H1 (cell line): ENCODE measurements around the gene DENND1A. TPM values are rescaled to one million over a fixed set of nuclear protein-coding genes. Genes with fewer than 3 reads are reported as not detected.

Experiments used
- CTCF ChIA-PET: fragments of 300-600 bp; sonication (Branson Sonifier 250); formaldehyde crosslinking; loops from one replicate; lab custom pipeline; 2021; ENCODE audit not compliant: partially characterized antibody; lab: Charles Lee
- POLR2A ChIA-PET: fragments of 300-600 bp; sonication (Branson Sonifier 250); formaldehyde crosslinking; loops from one replicate; lab custom pipeline; 2021; ENCODE audit warnings: inconsistent platforms; ENCODE audit not compliant: partially characterized antibody; lab: Charles Lee
- DNase-seq, 2 experiments: peaks; one replicate each; pipeline versions ENCODE4 v3.0.0 to v3.0.0-alpha.2; 2010 to 2022; ENCODE audit warnings: low spot score in 2 of 2, low read depth in 1 of 2, mixed read lengths in 1 of 2
- FAIRE-seq: peaks from 2 replicates; lab custom pipeline; 2011; peaks lifted over from hg19 to GRCh38; lab: Jason Lieb, UNC
- H2AFZ ChIP-seq: 2 replicates; pipeline ENCODE4 v1.8.1; 2012; ENCODE audit warnings: low read length, inconsistent platforms
- H2AK5ac ChIP-seq: 2 replicates; pipeline ENCODE4 v1.6.1; 2013; ENCODE audit warnings: low read depth, low read length
- H2BK120ac ChIP-seq: replicated peaks from 2 replicates; pipeline ENCODE3; 2013; ENCODE audit warnings: low read depth, low read length, inconsistent platforms
- H2BK12ac ChIP-seq: 2 replicates; pipeline ENCODE4 v1.6.1; 2013; ENCODE audit warnings: low read depth, low read length
- H2BK15ac ChIP-seq: 2 replicates; pipeline ENCODE4 v1.6.1; 2013; ENCODE audit warnings: low read length
- H2BK20ac ChIP-seq: 2 replicates; pipeline ENCODE4 v1.6.1; 2013; ENCODE audit warnings: low read length
- H2BK5ac ChIP-seq: 2 replicates; pipeline ENCODE4 v1.6.1; 2013; ENCODE audit warnings: low read depth, low read length
- H3K14ac ChIP-seq: 2 replicates; pipeline ENCODE4 v1.6.1; 2013; ENCODE audit warnings: inconsistent platforms; ENCODE audit not compliant: insufficient read length
- H3K18ac ChIP-seq: 2 replicates; pipeline ENCODE4 v1.6.1; 2013; ENCODE audit warnings: low read length; ENCODE audit errors: extremely low read depth
- H3K23ac ChIP-seq: 2 replicates; pipeline ENCODE4 v1.6.1; 2013; ENCODE audit warnings: inconsistent platforms; ENCODE audit not compliant: insufficient read length
- H3K23me2 ChIP-seq: 2 replicates; pipeline ENCODE4 v1.6.1; 2013; ENCODE audit warnings: low read depth, low read length
- H3K27ac ChIP-seq: 2 replicates; pipeline ENCODE4 v1.6.1; 2011; ENCODE audit warnings: low read depth, low read length, inconsistent platforms
- H3K27me3 ChIP-seq, 4 experiments: replicated peaks in 1 of 4; 1 replicate in 1 of 4; 2 replicates in 3 of 4; pipeline versions ENCODE4 v1.6.1 to v1.8.1; 2011 to 2013; ENCODE audit warnings: low read length in 3 of 4, mild to moderate bottlenecking in 3 of 4, inconsistent platforms in 2 of 4, mixed read lengths in 2 of 4, moderate library complexity in 1 of 4; ENCODE audit not compliant: control insufficient read depth in 3 of 4, insufficient read depth in 3 of 4; ENCODE audit errors: extremely low read depth in 1 of 4
- H3K36me3 ChIP-seq, 4 experiments: 2 replicates each; pipeline versions ENCODE4 v1.6.1 to v1.8.1; 2011 to 2013; ENCODE audit warnings: mild to moderate bottlenecking in 4 of 4, low read length in 3 of 4, moderate library complexity in 2 of 4, control low read depth in 1 of 4, inconsistent platforms in 1 of 4; ENCODE audit not compliant: insufficient read depth in 4 of 4, control insufficient read depth in 2 of 4
- H3K4ac ChIP-seq: replicated peaks from 2 replicates; pipeline ENCODE3; 2013; ENCODE audit warnings: low read length, low read depth, mixed read lengths, inconsistent platforms; ENCODE audit not compliant: insufficient read length
- H3K4me1 ChIP-seq, 4 experiments: replicated peaks in 1 of 4; 1 replicate in 1 of 4; 2 replicates in 3 of 4; pipeline versions ENCODE4 v1.6.1 to v1.8.1; 2011 to 2013; ENCODE audit warnings: low read length in 3 of 4, inconsistent platforms in 2 of 4, mixed read lengths in 1 of 4; ENCODE audit not compliant: insufficient read depth in 4 of 4, control insufficient read depth in 3 of 4
- H3K4me2 ChIP-seq, 2 experiments: 2 replicates each; pipeline versions ENCODE4 v1.6.1 to v1.8.1; 2011 to 2013; ENCODE audit warnings: low read depth in 2 of 2, low read length in 2 of 2, control low read depth in 1 of 2, inconsistent platforms in 1 of 2, mild to moderate bottlenecking in 1 of 2; ENCODE audit not compliant: insufficient read depth in 1 of 2
- H3K4me3 ChIP-seq, 4 experiments: fragments of 200-600, 300-600 bp in 1 of 4; sonication (generic), shearing (Covaris generic), sonication (Bioruptor Twin) in 1 of 4; 2 replicates each; pipeline versions ENCODE4 v1.5.1 to v1.8.1; 2011 to 2016; ENCODE audit warnings: low read length in 4 of 4, low read depth in 3 of 4, control low read depth in 2 of 4, inconsistent platforms in 2 of 4, mild to moderate bottlenecking in 2 of 4, mixed read lengths in 1 of 4, moderate library complexity in 1 of 4; ENCODE audit not compliant: insufficient read depth in 2 of 4; ENCODE audit errors: extremely low read depth in 1 of 4
- H3K56ac ChIP-seq: replicated peaks from 2 replicates; pipeline ENCODE3; 2013; ENCODE audit warnings: low read depth, mild to moderate bottlenecking, mixed read lengths, low read length, inconsistent platforms; ENCODE audit not compliant: insufficient read length
- H3K79me1 ChIP-seq: 2 replicates; pipeline ENCODE4 v1.6.1; 2013; ENCODE audit warnings: low read depth, low read length, control low read depth
- H3K79me2 ChIP-seq, 2 experiments: 2 replicates each; pipeline versions ENCODE4 v1.6.1 to v1.8.1; 2012 to 2013; ENCODE audit warnings: low read length in 2 of 2, mild to moderate bottlenecking in 2 of 2, inconsistent platforms in 1 of 2; ENCODE audit not compliant: insufficient read depth in 2 of 2, control insufficient read depth in 1 of 2
- H3K9ac ChIP-seq, 4 experiments: replicated peaks in 1 of 4; 1 replicate in 1 of 4; 2 replicates in 3 of 4; pipeline versions ENCODE4 v1.6.1 to v1.8.1; 2011 to 2013; ENCODE audit warnings: low read depth in 3 of 4, low read length in 3 of 4, control low read depth in 2 of 4, mild to moderate bottlenecking in 2 of 4, moderate library complexity in 2 of 4, inconsistent platforms in 1 of 4; ENCODE audit errors: extremely low read depth in 1 of 4
- H3K9me3 ChIP-seq, 2 experiments: 2 replicates each; pipeline versions ENCODE4 v1.6.1 to v1.8.1; 2012 to 2013; ENCODE audit warnings: mild to moderate bottlenecking in 2 of 2, moderate library complexity in 2 of 2, control low read depth in 1 of 2, inconsistent platforms in 1 of 2, low read depth in 1 of 2, low read length in 1 of 2, mixed read lengths in 1 of 2; ENCODE audit not compliant: insufficient read depth in 2 of 2
- H4K20me1 ChIP-seq, 2 experiments: replicated peaks in 1 of 2; 2 replicates each; pipeline versions ENCODE3 to v1.8.1; 2011 to 2013; ENCODE audit warnings: inconsistent platforms in 2 of 2, low read length in 2 of 2, mild to moderate bottlenecking in 1 of 2; ENCODE audit not compliant: insufficient read depth in 2 of 2, control insufficient read depth in 1 of 2
- H4K5ac ChIP-seq: 2 replicates; pipeline ENCODE4 v1.6.1; 2013; ENCODE audit warnings: low read length, low read depth, mixed read lengths, inconsistent platforms; ENCODE audit not compliant: insufficient read length
- H4K8ac ChIP-seq: 2 replicates; pipeline ENCODE4 v1.8.0; 2013; ENCODE audit warnings: mild to moderate bottlenecking, moderate library complexity, low read length, inconsistent platforms; ENCODE audit not compliant: insufficient read depth; ENCODE audit errors: extremely low read depth
- H4K91ac ChIP-seq: replicated peaks from 2 replicates; pipeline ENCODE3; 2013; ENCODE audit warnings: low read length, mixed read lengths, inconsistent platforms; ENCODE audit not compliant: insufficient read length
- BACH1 ChIP-seq: IDR thresholded peaks from 2 replicates; pipeline ENCODE4 v1.6.1; 2012; ENCODE audit warnings: low read length, improper control_type of control experiment
- CHD1 ChIP-seq: IDR thresholded peaks from 2 replicates; pipeline ENCODE4 v1.6.1; 2012; ENCODE audit warnings: low read depth, low read length, improper control_type of control experiment
- CHD2 ChIP-seq: IDR thresholded peaks from 2 replicates; pipeline ENCODE4 v1.6.1; 2012; ENCODE audit warnings: low read length, improper control_type of control experiment
- GTF2F1 ChIP-seq: IDR thresholded peaks from 2 replicates; pipeline ENCODE4 v1.6.1; 2012; ENCODE audit warnings: low read depth, low read length, improper control_type of control experiment, borderline replicate concordance
- JUND ChIP-seq: IDR thresholded peaks from 2 replicates; pipeline ENCODE4 v1.6.1; 2011; ENCODE audit warnings: mild to moderate bottlenecking, improper control_type of control experiment, low read length
- YY1 ChIP-seq: IDR thresholded peaks from 2 replicates; pipeline ENCODE4 v1.6.1; 2011; ENCODE audit warnings: low read depth, mild to moderate bottlenecking, low read length
- WGBS, 2 experiments: shearing (Covaris generic) in 1 of 2; methylation state at CpG; one replicate each; pipeline versions ENCODE4 v1.1.6 to v1.1.7; 2013 to 2015; ENCODE audit warnings: low lambda C conversion rate in 2 of 2, mixed read lengths in 2 of 2, inconsistent platforms in 1 of 2, low coverage in 1 of 2, missing lambda C conversion rate in 1 of 2; ENCODE audit not compliant: insufficient replicate concordance in 2 of 2, insufficient coverage in 1 of 2, insufficient read length in 1 of 2; ENCODE audit errors: extremely low coverage in 1 of 2, missing lambda C conversion rate in 1 of 2; 5-methylcytosine and 5-hydroxymethylcytosine counted together
- polyA plus RNA-seq, 7 experiments: library from polyadenylated mRNA; depleted of rRNA in 3 of 7; stranded (reverse) in 5 of 7; unstranded in 2 of 7; fragments of >200 nt in 5 of 7; fragments of 200-250 nt in 2 of 7; gene quantifications; 1 replicate in 5 of 7; 2 replicates in 1 of 7; 4 replicates in 1 of 7; pipeline versions ENCODE4 v1.2.1 to v1.2.3, GENCODE V29; 2011 to 2013; ENCODE audit warnings: missing spikeins in 2 of 7, mixed read lengths in 2 of 7
- total RNA-seq: library from RNA; stranded (reverse); fragmentation: NEBNext Ultra II Directional; extraction: Animal tissue kit (Norgen Biotek cat#: 25700); gene quantifications from 2 replicates; pipeline ENCODE4 v1.2.1, GENCODE V29; 2021

Gene DENND1A
- total and polyA plus RNA-seq, 2 of the 8 experiments (the other 6 are each of a cell fraction or from before 2014, with no cell fraction given), result 24.1 to 26.4 TPM

DNA sequence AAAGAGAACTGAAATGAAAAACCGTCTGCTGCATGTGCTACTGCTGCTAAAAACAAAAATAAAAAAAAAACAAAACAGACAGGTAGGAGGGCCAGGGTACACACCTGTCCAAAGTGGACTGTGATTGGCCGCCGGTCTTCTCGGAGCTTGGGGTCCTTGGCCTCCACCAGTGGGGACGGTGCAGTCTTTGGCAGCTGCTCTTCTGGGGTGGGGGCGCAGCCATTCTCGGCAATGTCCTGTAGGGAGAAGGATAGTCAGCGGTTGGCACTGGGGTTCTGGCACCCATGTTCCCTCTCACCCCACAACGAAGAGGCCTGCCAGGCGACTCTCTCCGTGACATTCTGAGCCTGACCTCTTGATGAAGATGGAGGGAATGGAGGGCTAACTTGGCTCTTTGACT, 489.7 kb downstream of the DENND1A start:
- Histone ChIP-seq H2BK12ac (no peak overlapping the region), H4K8ac (no peak overlapping the region), H3K4me1 (peaks cover 0 to 8% (median 2%) of the 10 kb centered on the region in 4 experiments; a peak in 4 of 7 replicates), H3K4ac (no peak overlapping the region), H2BK15ac (no peak overlapping the region), H2BK20ac (no peak overlapping the region), H3K79me1 (no peaks in the 10 kb centered on the region), H3K14ac (no peak overlapping the region), H3K27me3 (no peaks in the 10 kb centered on the region; a peak in 1 of 7 replicates), H2AK5ac (no peak overlapping the region), H4K20me1 (no peaks in the 10 kb centered on the region), H3K23ac (no peak overlapping the region), H3K56ac (no peak overlapping the region), H3K18ac (no peak overlapping the region), H2AFZ (no peak overlapping the region), H2BK120ac (no peak overlapping the region), H3K23me2 (no peaks in the 10 kb centered on the region), H3K79me2 (no peaks in the 10 kb centered on the region), H3K4me3 (no peak overlapping the region), H3K4me2 (no peak overlapping the region), H3K27ac (no peak overlapping the region), H4K5ac (no peak overlapping the region)
- CTCF ChIA-PET, result interaction anchor here (0.6 to 1.3 kb wide), 2 partner anchors 51 to 426 kb away, joined by 3 read pairs; no protein-coding TSS in a partner anchor
- POLR2A ChIA-PET, result no interaction called here
- no peak for DNase-seq
- 94% methylated on average over 11 of the region's 11 CpGs; no CpG with 5 or more reads in 1 of the 2 experiments for WGBS, 2 experiments
- TF ChIP-seq YY1 (no peak), BACH1 (no peak), CHD2 (no peak), JUND (no peak), CHD1 (no peak), GTF2F1 (no peak)
- TF ChIP-seq, all 59 proteins: peak for 0
- FAIRE-seq, result no peak
- Histone ChIP-seq H3K9ac (no peak overlapping the region), H4K91ac (no peak overlapping the region), H2BK5ac (no peak overlapping the region), H3K9me3 (no peaks in the 10 kb centered on the region), H3K36me3 (no peaks in the 10 kb centered on the region)
